ENCODE results near the gene ROCK2.

ROCK2 gene

GRCh38 chr2:11132036-11132671 lies 212.3 kb downstream of the ROCK2 start:
- Histone ChIP-seq H3K36me3 (ENCODE audit: control insufficient read depth in 2 of 2, insufficient read depth in 1 of 2, low read length in 2 of 2) (no peaks in the 10 kb centered on the region), H3K4me3 (ENCODE audit: low read depth, low read length) (no peak overlapping the region), H3K9me3 (ENCODE audit: control insufficient read depth, insufficient read depth, low read depth, low read length) (no peaks in the 10 kb centered on the region), H3K4me1 (ENCODE audit: control insufficient read depth, insufficient read depth, low read length) (0 out of 2 replicates have a peak, but pooled peaks cover 3% of the 10 kb centered on the region), H3K27ac (ENCODE audit: extremely low read depth, low read depth, low read length) (no peak overlapping the region)
- POLR2A ChIA-PET: interaction anchor here (0.6 to 1.8 kb wide), 6 partner anchors 12 to 452 kb away, joined by 3 to 7 read pairs (median 5); partner anchors contain the start of genes ROCK2 and SLC66A3
- CTCF ChIA-PET: interaction anchor here (0.6 to 5.7 kb wide), 81 partner anchors 7 to 653 kb away, joined by 3 to 98 read pairs (median 4); no protein-coding TSS in a partner anchor
- no peak for TF ChIP-seq ZNF416 (tag by site-specific recombination; IDR thresholded peaks at IDR 0.05)
- TF ChIP-seq ZNF785 (tag by site-specific recombination; IDR thresholded peaks at IDR 0.05): no peak
- no peak for TF ChIP-seq ZNF133 (tag by site-specific recombination; IDR thresholded peaks at IDR 0.05)
- no peak for TF ChIP-seq ZNF449 (tag by site-specific recombination; IDR thresholded peaks at IDR 0.05)
- TF ChIP-seq BCL6B (tag by site-specific recombination; IDR thresholded peaks at IDR 0.05): no peak
- no peak for TF ChIP-seq ZNF549 (tag by site-specific recombination; IDR thresholded peaks at IDR 0.05)
- no peak for TF ChIP-seq GLIS1 (tag by site-specific recombination; IDR thresholded peaks at IDR 0.05)
- no peak for TF ChIP-seq ZNF488 (tag by site-specific recombination; IDR thresholded peaks at IDR 0.05)
- no peak for TF ChIP-seq ZNF76 (tag by site-specific recombination; IDR thresholded peaks at IDR 0.05; ENCODE audit: borderline replicate concordance, low read depth)
- no peak for TF ChIP-seq ZNF311 (tag by site-specific recombination; IDR thresholded peaks at IDR 0.05; ENCODE audit: borderline replicate concordance)
- no peak for TF ChIP-seq PATZ1 (tag by site-specific recombination; IDR thresholded peaks at IDR 0.05)
- no peak for TF ChIP-seq ZNF184 (tag by site-specific recombination; IDR thresholded peaks at IDR 0.05)
- no peak for TF ChIP-seq ZNF157 (tag by site-specific recombination; IDR thresholded peaks at IDR 0.05)
- no peak for TF ChIP-seq ZNF707 (tag by site-specific recombination; IDR thresholded peaks at IDR 0.05)
- TF ChIP-seq SP3 (tag by site-specific recombination; IDR thresholded peaks at IDR 0.05): no peak
- TF ChIP-seq ZNF768 (tag by site-specific recombination; IDR thresholded peaks at IDR 0.05): no peak
- no peak for TF ChIP-seq YY1 (tag by site-specific recombination; IDR thresholded peaks at IDR 0.05)
- no peak for TF ChIP-seq ZBTB17 (tag by site-specific recombination; IDR thresholded peaks at IDR 0.05)
- no peak for TF ChIP-seq ZNF121 (tag by site-specific recombination; IDR thresholded peaks at IDR 0.05)
- TF ChIP-seq ZNF350 (tag by site-specific recombination; IDR thresholded peaks at IDR 0.05): no peak

Data from HEK293 (cell line).